GM12878 (cell line): ENCODE data around the gene NAP1L4. TPM values are rescaled to one million over a fixed set of nuclear protein-coding genes. Genes with fewer than 3 reads are reported as not detected.

Source experiments
- ATAC-seq: fragments of 200-7000 bp; cut with Tn5 transposase; 3 replicates; pipeline ENCODE4 v1.9.1; 2020; ENCODE audit warnings: mild to moderate bottlenecking, moderate library complexity
- BruUV-seq: library from RNA; stranded (reverse); fragments of 400-500 nt; replicated peaks from 2 replicates; lab custom pipeline; 2021; lab: Mats Ljungman, UMichigan
- CTCF ChIA-PET: fragments of 300-600 bp; sonication (Branson Sonifier 250); formaldehyde crosslinking; extraction: SDS; loops from one replicate; lab custom pipeline; 2021; ENCODE audit warnings: inconsistent platforms; lab: Yijun Ruan, JAX
- POLR2A ChIA-PET: fragments of 350-600 bp; formaldehyde crosslinking; extraction: SDS; loops from one replicate; lab custom pipeline; 2021; ENCODE audit warnings: inconsistent platforms; lab: Charles Lee
- RAD21 ChIA-PET: fragments of 300-600 bp; sonication (Branson Sonifier 250); formaldehyde crosslinking; loops from one replicate; lab custom pipeline; 2023; ENCODE audit warnings: antibody characterized with exemption; ENCODE audit not compliant: unreplicated experiment; lab: Charles Lee
- SMC1A ChIA-PET: fragments of 300-600 bp; sonication (Branson Sonifier 250); formaldehyde crosslinking; loops from one replicate; lab custom pipeline; 2023; ENCODE audit not compliant: unreplicated experiment, uncharacterized antibody; lab: Charles Lee
- DNase-seq: peaks from one replicate; pipeline ENCODE4 v3.0.0-alpha.2; 2011; ENCODE audit warnings: low read depth, low spot score
- FAIRE-seq: peaks from 3 replicates; lab custom pipeline; 2011; peaks lifted over from hg19 to GRCh38; lab: Jason Lieb, UNC
- H2AFZ ChIP-seq: 2 replicates; pipeline ENCODE4 v1.6.0; 2011; ENCODE audit warnings: low read depth, low read length, control low read depth; ENCODE audit not compliant: control insufficient read depth
- H3K27ac ChIP-seq: 2 replicates; pipeline ENCODE4 v1.5.1; 2011; ENCODE audit warnings: control low read depth; ENCODE audit not compliant: control insufficient read depth, insufficient read depth
- H3K27me3 ChIP-seq, 2 experiments: replicated peaks in 1 of 2; 2 replicates each; pipeline versions ENCODE4 v1.6.0 to v1.6.1; 2011; ENCODE audit warnings: low read length in 1 of 2; ENCODE audit not compliant: control insufficient read depth in 2 of 2, insufficient read depth in 2 of 2
- H3K36me3 ChIP-seq, 2 experiments: 2 replicates each; pipeline ENCODE4 v1.5.1; 2011; ENCODE audit warnings: low read length in 1 of 2; ENCODE audit not compliant: control insufficient read depth in 2 of 2, insufficient read depth in 2 of 2
- H3K4me1 ChIP-seq: 2 replicates; pipeline ENCODE4 v1.6.1; 2011; ENCODE audit warnings: mild to moderate bottlenecking, low read length, moderate library complexity, mixed read lengths; ENCODE audit not compliant: control insufficient read depth, insufficient read depth
- H3K4me2 ChIP-seq: 2 replicates; pipeline ENCODE4 v1.6.0; 2011; ENCODE audit warnings: control low read depth; ENCODE audit not compliant: control insufficient read depth, insufficient read depth
- H3K4me3 ChIP-seq: fragments of 200-600 bp; sonication (generic); 2 replicates; pipeline ENCODE4 v1.5.1; 2016
- H3K79me2 ChIP-seq: 2 replicates; pipeline ENCODE4 v1.6.0; 2011; ENCODE audit warnings: low read length; ENCODE audit not compliant: control insufficient read depth, insufficient read depth
- H3K9ac ChIP-seq: 2 replicates; pipeline ENCODE4 v1.8.0; 2011; ENCODE audit warnings: low read length, control low read depth, mixed read lengths; ENCODE audit not compliant: control insufficient read depth, insufficient read depth
- H3K9me3 ChIP-seq: replicated peaks from 3 replicates; pipeline ENCODE4 v1.5.1; 2011; ENCODE audit warnings: mild to moderate bottlenecking, low read length; ENCODE audit not compliant: control insufficient read depth, insufficient read depth
- H4K20me1 ChIP-seq: 2 replicates; pipeline ENCODE4 v1.6.0; 2011; ENCODE audit not compliant: control insufficient read depth, insufficient read depth
- CEBPZ ChIP-seq: fragments of 150-350 bp; IDR thresholded peaks from 2 replicates; pipeline ENCODE4 v1.6.1; 2016; ENCODE audit warnings: low read depth, low read length
- CREB1 ChIP-seq: IDR thresholded peaks from 2 replicates; pipeline ENCODE4 v1.6.1; 2012; ENCODE audit warnings: low read depth, mild to moderate bottlenecking, inconsistent platforms
- MEF2A ChIP-seq: IDR thresholded peaks from 2 replicates; pipeline ENCODE4 v1.6.1; 2011; ENCODE audit warnings: low read depth, mild to moderate bottlenecking, low read length, moderate library complexity; ENCODE audit not compliant: insufficient read depth
- NBN ChIP-seq: fragments of 450-650 bp; IDR thresholded peaks from 2 replicates; pipeline ENCODE4 v1.6.1; 2016
- NFIC ChIP-seq: IDR thresholded peaks from 2 replicates; pipeline ENCODE4 v1.6.1; 2012; ENCODE audit warnings: low read depth, mild to moderate bottlenecking, inconsistent platforms, low read length, moderate library complexity
- PAX5 ChIP-seq: IDR thresholded peaks from 2 replicates; pipeline ENCODE4 v1.6.1; 2011; ENCODE audit warnings: low read depth, low read length, borderline replicate concordance
- RBBP5 ChIP-seq: fragments of 200-600 bp; sonication (generic); conservative IDR thresholded peaks from 2 replicates; pipeline ENCODE4 v1.6.1; 2016
- SIN3A ChIP-seq: IDR thresholded peaks from 2 replicates; pipeline ENCODE4 v1.6.1; 2012; ENCODE audit warnings: low read depth, low read length, improper control_type of control experiment
- SREBF1 ChIP-seq: IDR thresholded peaks from 2 replicates; pipeline ENCODE4 v1.6.1; 2012; ENCODE audit warnings: mild to moderate bottlenecking, low read length
- USF2 ChIP-seq: IDR thresholded peaks from 2 replicates; pipeline ENCODE4 v1.6.1; 2011; ENCODE audit warnings: low read depth, low read length, improper control_type of control experiment, borderline replicate concordance
- ZNF622 ChIP-seq: fragments of 450-650 bp; IDR thresholded peaks from 2 replicates; pipeline ENCODE4 v1.6.1; 2017; ENCODE audit warnings: mild to moderate bottlenecking, inconsistent platforms
- ZSCAN29 ChIP-seq: fragments of 450-650 bp; IDR thresholded peaks from 2 replicates; pipeline ENCODE4 v1.6.1; 2017; ENCODE audit warnings: mild to moderate bottlenecking, moderate library complexity
- WGBS: methylation state at CpG from one replicate; pipeline ENCODE4 v1.1.6; 2016; ENCODE audit warnings: low lambda C conversion rate; ENCODE audit not compliant: insufficient replicate concordance, insufficient coverage; ENCODE audit errors: missing lambda C conversion rate; 5-methylcytosine and 5-hydroxymethylcytosine counted together
- in situ Hi-C: fragments of 300-500 bp; cut with MboI; formaldehyde crosslinking; loops from 9 replicates; pipeline ENCODE4 v1.14.3; 2018; ENCODE audit warnings: mixed read lengths
- intact Hi-C: fragments of 100-400 bp; cut with micrococcal nuclease; formaldehyde crosslinking; loops from one replicate; pipeline ENCODE4 v1.14.2; 2022; ENCODE audit not compliant: unreplicated experiment
- polyA plus RNA-seq, 11 experiments: library from polyadenylated mRNA; depleted of rRNA in 4 of 11; unstranded in 6 of 11; stranded (reverse) in 5 of 11; fragments of >200 nt; fragmentation: Nextera tagmentation in 4 of 11; fragmentation: Illumina TruSeq in 1 of 11; extraction: Ambion mirVana in 4 of 11; extraction: Trizol in 1 of 11; gene quantifications; 1 replicate in 1 of 11; 2 replicates in 10 of 11; pipeline versions ENCODE4 v1.2.1 to v1.2.3, GENCODE V29; 2011 to 2016; ENCODE audit warnings: inconsistent platforms in 2 of 11, missing spikeins in 2 of 11, low read depth in 1 of 11
- total RNA-seq, 4 experiments: library from RNA; depleted of rRNA in 3 of 4; stranded (reverse); fragments of >200 nt in 3 of 4; fragmentation: Illumina TruSeq in 1 of 4; extraction: Trizol in 1 of 4; gene quantifications; 2 replicates each; pipeline versions ENCODE4 v1.2.1 to v1.2.3, GENCODE V29; 2013 to 2021

NAP1L4 gene
- total and polyA plus RNA-seq, 10 of the 15 experiments (the other 5 are each of a cell fraction or from before 2014, with no cell fraction given) = 24.8 to 198 (median 114) TPM

GRCh38 chr11:2995893-2996554 lies 3.9 kb upstream of the NAP1L4 start:
- DNase-seq (no peak), FAIRE-seq (no peak), ATAC-seq (no peak)
- H3K27ac ChIP-seq = no peak overlapping the region
- RAD21 ChIA-PET = no interaction called here
- no peaks in the 10 kb centered on the region for H4K20me1 ChIP-seq
- no peak overlapping the region for H3K4me3 ChIP-seq
- peaks cover 0 to 6% of the 10 kb centered on the region in 2 experiments; a peak in 3 of 4 replicates for H3K36me3 ChIP-seq
- no peak for TF ChIP-seq SIN3A
- TF ChIP-seq NBN = no peak
- TF ChIP-seq, all 136 proteins: peak for 0
- SMC1A ChIA-PET = no interaction called here
- Histone ChIP-seq H3K4me2 (no peak overlapping the region), H3K9ac (no peak overlapping the region), H2AFZ (no peak overlapping the region), H3K9me3 (no peaks in the 10 kb centered on the region), H3K79me2 (peaks cover 12% of the 10 kb centered on the region), H3K27me3 (no peaks in the 10 kb centered on the region), H3K4me1 (no peaks in the 10 kb centered on the region)
- in situ Hi-C loops (no loop called here), intact Hi-C loops (no loop called here)
- POLR2A ChIA-PET = no interaction called here
- CTCF ChIA-PET = interaction anchor here (1.1 kb wide), 1 partner anchor 66 kb away, joined by 3 read pairs; no protein-coding TSS in a partner anchor
- WGBS = 73% methylated on average over 13 of the region's 14 CpGs
- no TSS peak for BruUV-seq

GRCh38 chr11:2995031-2995561 lies 3.0 kb upstream of the NAP1L4 start:
- ATAC-seq (no peak), FAIRE-seq (no peak), DNase-seq (no peak)
- no peak overlapping the region for H2AFZ ChIP-seq
- RAD21 ChIA-PET = no interaction called here
- no TSS peak for BruUV-seq
- H3K27ac ChIP-seq = no peak overlapping the region
- no peaks in the 10 kb centered on the region for H3K9me3 ChIP-seq
- peaks cover 21% of the 10 kb centered on the region for H3K79me2 ChIP-seq
- peaks cover 0 to 1% of the 10 kb centered on the region in 2 experiments; a peak in 3 of 4 replicates for H3K36me3 ChIP-seq
- in situ Hi-C loops (no loop called here), intact Hi-C loops (no loop called here)
- SMC1A ChIA-PET = no interaction called here
- WGBS = 92% methylated on average over 12 of the region's 13 CpGs
- no peak overlapping the region for H3K4me3 ChIP-seq
- no peak overlapping the region for H3K9ac ChIP-seq
- POLR2A ChIA-PET = no interaction called here
- CTCF ChIA-PET = interaction anchor here (1.1 kb wide), 1 partner anchor 65 kb away, joined by 3 read pairs; no protein-coding TSS in a partner anchor
- H3K4me1 ChIP-seq = no peaks in the 10 kb centered on the region
- H4K20me1 ChIP-seq = no peaks in the 10 kb centered on the region
- H3K4me2 ChIP-seq = no peak overlapping the region
- no peaks in the 10 kb centered on the region for H3K27me3 ChIP-seq
- TF ChIP-seq CREB1 (no peak), ZNF622 (no peak), SIN3A (no peak), USF2 (no peak), ZSCAN29 (no peak), RBBP5 (no peak), NFIC (no peak), SREBF1 (no peak), MEF2A (no peak), CEBPZ (no peak), PAX5 (no peak)
